SH-SY5Y (cell line): ENCODE measurements around the gene KCNAB3.

ENCODE experiments used
- GATA2 ChIP-seq: IDR thresholded peaks from 2 replicates; pipeline ENCODE4 v1.6.1; 2011; ENCODE audit warnings: mild to moderate bottlenecking, low read depth, low read length
- GATA3 ChIP-seq: IDR thresholded peaks from 2 replicates; pipeline ENCODE4 v1.6.1; 2011; ENCODE audit warnings: low read depth, mild to moderate bottlenecking, low read length, moderate library complexity

The KCNAB3 gene

DNA sequence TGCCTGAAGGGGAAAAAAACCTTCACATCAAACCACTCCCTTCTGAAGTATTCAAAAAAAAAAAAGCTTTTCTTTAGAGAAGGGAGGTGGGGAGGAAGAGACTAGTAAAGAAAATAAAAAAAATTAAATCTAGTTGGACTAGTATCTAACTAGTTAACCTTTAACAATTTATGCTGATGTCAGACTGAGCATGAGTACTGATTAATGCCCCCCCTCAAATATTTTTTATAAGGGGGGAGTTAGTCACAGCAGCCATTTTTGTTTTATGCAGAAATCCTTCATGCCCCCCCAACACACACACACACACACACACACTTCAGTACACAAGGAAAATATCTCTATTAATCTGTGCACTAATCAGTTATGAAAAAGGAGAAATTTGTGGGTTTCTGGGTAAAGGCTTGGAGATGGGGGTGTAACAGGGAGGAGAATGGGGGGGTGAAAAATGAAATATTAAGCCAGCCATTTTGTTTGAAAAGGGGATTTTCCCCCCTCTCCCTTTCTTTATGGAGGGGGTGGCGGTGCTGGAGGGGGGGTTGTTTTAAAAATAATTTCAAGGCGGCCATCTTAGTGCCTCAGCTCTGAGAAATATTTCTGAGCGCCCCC, 45.8 kb downstream of the KCNAB3 start:
- TF ChIP-seq GATA3, result no peak
- TF ChIP-seq GATA2, result no peak

DNA sequence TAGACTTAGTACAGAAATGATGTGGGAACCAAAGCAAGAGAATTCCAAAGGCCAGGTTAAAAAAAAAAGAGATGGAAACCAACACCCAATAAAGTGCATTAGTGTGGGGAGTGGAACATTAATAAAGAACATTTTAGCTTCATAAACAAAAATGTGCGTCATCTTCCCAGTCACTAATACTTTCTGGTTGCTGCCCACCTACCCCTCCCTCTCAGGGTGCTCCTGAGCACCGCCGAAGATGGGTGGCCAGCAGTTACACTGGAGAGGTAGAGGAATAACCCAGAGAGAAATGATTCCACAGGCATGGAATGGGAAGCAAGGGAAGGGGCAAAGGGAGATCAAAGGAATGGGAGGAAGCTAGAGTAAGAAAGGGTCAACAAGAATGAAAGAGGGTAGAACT, 47.0 kb downstream of the KCNAB3 start:
- TF ChIP-seq GATA3 (no peak), GATA2 (no peak)

DNA sequence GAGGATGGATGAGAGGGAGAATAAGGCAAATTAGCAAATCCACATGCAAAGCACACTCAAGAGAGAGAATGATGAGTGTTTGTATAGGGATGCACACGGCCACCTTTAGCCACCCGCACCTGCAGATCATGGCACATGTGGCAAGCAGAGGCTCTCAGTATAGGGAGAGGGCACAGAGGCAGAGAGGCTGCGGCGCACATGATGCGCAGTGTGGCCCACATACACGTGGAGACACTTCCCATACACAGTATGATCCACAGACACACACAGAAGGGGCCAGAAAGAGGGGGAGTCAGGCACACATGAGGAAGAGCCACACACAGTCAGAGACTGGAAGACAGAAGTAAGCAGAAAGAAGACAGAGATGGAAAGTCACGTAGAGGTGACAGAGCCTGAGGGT, 47.6 kb downstream of the KCNAB3 start:
- TF ChIP-seq GATA3 (no peak), GATA2 (no peak)

DNA sequence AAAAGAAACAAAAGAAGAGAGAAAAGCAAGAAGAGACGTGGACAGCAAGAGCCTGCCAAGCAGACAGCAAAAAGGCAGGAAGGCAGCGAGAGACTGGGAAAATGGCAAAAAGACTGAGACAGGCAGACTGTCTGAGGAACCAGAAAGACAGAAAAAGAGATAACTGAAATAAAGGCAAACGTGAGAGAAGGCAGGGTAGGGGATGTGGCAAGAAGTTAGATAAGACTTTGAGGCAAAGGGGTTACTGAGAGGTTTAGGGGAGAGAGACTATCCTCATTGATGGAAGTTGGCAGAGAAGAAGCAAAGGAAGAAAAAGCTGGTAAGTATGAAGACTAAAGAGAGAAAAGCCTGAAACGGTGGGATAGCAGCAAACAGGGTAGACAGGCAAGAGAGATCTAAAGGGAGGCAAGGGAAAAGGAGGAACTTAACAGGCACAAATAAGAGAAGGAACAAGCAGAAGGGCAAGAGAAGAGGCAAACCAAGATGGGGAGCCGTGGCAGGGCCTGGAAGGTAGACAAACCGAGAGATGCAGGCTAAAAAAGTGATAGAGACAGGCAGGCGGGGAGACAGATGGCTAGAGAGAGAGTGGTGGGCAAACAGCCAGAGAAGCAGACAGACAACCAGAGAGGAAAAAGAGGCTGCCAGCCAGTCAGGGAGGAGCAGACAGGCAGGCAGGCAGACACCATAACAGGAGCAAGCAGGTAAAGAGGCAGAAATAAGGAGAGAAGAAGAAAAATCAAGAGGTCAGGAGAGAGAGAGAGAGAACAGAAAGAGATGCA, 48.2 kb downstream of the KCNAB3 start:
- TF ChIP-seq GATA3 (no peak), GATA2 (no peak)

DNA sequence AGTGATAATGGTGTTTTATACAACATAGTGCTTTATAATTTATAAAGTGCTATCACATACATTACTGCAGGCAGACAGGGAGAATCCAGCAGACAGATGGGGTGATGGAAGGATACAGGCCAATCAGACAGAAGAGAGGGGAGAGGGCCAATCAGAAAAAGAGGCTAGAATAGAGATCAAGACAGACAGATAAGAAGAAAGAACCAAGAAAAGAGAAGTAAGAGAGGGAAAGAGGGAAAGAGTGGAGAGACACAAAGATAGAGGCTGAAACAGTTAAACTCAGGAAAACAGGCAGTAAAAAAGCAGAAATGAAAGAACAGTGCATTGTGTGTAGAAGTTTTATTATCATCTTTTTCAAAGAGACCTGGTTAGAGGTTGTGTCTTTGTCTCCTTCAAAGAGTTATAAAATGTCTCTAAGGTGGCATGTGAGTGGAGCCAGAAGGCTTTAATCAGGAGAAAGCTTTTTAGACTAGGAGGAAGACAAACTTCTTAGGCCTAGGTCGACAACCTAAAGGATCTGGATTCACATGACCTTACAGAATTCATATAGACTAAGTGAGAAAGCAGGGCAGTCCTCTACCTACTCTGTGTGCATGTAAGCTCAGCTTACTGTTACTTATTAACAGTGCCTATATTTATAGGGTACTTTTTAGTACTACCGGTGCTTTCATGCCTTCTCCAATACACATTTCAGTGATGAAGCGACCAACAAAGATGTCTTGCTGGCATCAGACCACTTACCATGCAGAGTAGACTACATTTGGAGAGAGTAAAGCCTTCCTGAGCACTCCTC, 49.4 kb downstream of the KCNAB3 start:
- TF ChIP-seq GATA2, result no peak
- no peak for TF ChIP-seq GATA3

DNA sequence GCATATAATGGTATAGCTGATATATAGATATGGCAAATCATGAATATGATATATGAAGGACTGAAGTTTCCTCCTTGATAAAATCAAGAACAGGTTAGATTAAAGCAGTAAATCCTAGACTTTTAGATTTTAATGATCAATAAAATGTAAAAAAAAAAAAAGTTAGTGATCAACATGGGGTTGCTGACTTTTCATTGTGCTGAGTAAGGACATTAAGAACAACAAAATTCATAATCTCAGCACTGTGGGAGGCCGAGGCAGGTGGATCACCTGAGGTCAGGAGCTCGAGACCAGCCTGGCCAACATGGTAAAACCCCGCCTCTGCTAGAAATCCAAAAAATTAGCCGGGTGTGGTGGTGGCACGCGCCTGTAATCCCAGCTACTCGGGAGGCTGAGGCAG, 51.4 kb downstream of the KCNAB3 start:
- TF ChIP-seq GATA2 (no peak), GATA3 (no peak)

DNA sequence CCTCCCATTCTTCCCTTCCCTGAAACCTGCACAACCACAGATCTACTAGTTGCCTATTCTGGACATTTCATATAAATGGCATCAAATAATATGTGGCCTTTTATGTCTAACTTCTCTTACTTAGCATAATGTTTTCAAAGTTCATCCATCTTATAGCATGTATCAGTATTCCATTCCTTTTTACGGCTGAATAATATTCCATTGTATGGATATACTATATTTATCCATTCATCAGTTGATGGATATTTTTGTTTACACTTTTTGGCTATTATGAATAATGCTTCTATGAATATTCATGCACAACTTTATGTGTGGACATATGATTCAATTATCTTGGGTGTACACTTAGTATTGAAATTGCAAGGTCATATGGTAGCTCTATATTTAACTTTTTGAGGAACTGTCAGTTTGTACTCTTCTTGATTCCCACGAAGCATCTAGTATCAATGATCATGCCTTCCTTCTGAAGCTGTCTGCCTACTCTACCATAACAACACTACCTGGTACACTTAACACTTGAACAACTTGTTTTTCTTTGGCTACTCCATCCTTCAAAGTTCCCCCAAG, 53.8 kb downstream of the KCNAB3 start:
- TF ChIP-seq GATA2 (no peak), GATA3 (no peak)

DNA sequence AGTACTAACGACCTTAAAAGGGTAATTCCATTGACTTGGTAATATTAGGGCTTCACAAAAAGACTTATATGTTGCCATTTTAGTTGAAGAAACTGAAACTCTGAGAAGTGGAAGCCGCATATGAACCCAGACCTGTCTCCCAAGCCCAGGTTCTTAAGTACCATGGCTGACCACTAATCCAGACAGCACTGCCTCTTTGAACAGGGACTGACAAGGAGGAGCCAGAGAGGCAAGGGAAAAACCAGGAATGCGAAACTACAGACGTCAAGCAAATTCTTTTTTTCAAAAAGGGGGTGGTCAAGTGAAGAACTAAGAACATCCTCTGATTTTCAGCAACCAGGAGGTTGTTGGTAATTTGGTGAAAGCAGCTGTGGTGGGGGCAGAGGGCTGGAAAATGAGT, 56.6 kb downstream of the KCNAB3 start:
- TF ChIP-seq GATA3 (no peak), GATA2 (no peak)
